HG03558 (cell line): ENCODE data around the gene WNT3A.

ENCODE experiments used
- ATAC-seq: cut with Tn5 transposase; IDR thresholded peaks from one replicate; pipeline ENCODE4 v1.9.1; 2021; ENCODE audit warnings: moderate number of reproducible peaks; ENCODE audit not compliant: unreplicated experiment; ENCODE audit errors: extremely low read depth

WNT3A gene

GRCh38 chr1:228065543-228066347 lies 58.9 kb downstream of the WNT3A start:
- ATAC-seq, result no peak

- no peak for ATAC-seq
Observed at GRCh38 chr1:228066416-228066815, 59.6 kb downstream of the WNT3A start.

- ATAC-seq, result no peak
Observed at GRCh38 chr1:228066891-228067654, 60.3 kb downstream of the WNT3A start.

DNA sequence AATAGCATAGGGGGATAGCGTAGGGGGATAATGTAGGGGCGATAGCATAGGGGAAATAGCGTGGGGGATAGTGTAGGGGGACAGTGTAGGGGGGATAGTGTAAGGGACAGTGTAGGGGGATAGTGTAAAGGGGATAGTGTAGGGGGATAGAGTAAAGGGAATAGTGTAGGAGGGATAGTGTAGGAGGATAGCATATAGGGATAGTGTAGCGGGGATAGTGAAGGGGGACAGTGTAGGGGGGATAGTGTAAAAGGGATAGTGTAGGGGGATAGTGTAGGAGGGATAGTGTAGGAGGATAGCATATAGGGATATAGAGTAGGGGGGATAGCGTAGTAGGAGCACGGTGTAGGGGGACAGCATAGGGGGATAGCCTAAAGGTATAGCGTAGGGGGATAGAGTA lies 61.6 kb downstream of the WNT3A start:
- ATAC-seq, result no peak

- no peak for ATAC-seq
Observed at GRCh38 chr1:228070173-228070572, 63.4 kb downstream of the WNT3A start.

DNA sequence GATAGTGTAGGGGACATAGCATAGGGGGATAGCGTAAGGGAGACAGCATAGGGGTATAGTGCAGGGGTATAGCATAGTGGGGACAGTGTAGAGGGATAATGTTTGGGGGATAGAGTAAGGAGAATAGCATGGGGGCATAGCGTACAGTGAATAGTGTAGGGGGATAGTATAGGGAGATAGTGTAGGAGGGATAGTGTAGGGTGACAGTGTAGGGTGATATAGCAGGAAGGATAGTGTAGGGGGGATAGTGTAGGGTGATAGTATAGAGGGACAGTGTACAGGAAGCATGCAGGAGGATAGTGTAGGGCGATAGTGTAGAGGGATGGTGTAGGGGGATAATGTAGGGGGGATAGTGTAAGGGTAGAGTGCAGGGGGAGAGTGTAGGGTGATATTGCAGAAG lies 64.1 kb downstream of the WNT3A start:
- ATAC-seq, result no peak

DNA sequence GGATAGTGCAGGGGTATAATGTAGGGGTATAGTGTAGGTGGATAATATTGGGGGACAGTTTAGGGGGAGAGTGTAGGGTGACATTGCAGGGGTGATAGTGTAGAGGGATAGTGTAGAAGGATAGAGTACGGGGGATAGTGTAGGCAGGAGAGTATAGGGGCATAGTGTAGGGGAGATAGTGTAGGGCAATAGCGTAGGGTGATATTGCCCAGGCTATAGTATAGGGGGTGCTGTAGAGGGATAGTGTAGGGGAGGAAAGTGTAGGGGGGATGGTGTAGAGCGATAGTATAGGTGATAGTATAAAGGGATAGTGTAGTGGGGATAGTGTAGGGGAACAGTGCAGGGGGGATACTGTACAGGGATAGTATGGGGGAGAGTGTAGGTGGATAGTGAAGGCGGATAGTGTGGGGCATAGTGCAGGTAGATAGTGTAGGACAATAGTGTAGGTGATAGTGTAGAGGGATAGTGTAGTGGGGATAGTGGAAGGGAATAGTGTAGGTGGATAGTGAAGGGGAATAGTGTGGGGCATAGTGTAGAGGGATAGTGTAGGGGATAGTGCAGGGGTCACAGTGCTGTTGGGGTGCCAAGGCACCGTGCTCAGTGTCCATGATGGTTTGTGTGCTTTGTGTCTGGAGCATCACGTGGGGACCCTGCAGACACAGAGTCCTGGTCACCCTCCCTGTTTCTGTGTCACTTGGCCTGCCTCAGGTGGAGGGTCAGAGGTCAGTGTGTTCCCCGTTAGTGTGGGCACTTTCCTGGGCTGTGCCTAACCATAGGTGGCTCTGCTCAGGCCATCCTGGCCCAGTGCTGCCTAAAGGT lies 65.2 kb downstream of the WNT3A start:
- ATAC-seq, result no peak

DNA sequence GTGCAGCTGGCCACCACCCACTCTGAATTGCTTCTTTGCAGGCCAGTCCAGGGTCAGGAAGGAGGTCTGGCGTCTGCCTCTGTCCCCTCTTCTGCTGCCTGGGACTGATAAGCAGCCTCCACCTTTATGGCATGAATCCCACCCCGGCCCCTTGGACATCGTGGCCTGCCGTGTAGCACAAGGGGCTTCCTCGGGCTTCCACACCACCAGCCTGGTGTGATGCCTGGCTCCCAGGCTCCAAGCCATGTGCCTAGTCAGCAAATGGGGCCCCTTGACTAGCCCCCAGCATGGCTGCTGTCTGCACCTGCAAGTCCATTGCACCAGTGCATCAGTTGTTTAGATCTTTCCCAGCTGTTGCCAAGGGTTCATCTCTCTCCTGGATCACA lies 65.9 kb downstream of the WNT3A start:
- ATAC-seq, result no peak

DNA sequence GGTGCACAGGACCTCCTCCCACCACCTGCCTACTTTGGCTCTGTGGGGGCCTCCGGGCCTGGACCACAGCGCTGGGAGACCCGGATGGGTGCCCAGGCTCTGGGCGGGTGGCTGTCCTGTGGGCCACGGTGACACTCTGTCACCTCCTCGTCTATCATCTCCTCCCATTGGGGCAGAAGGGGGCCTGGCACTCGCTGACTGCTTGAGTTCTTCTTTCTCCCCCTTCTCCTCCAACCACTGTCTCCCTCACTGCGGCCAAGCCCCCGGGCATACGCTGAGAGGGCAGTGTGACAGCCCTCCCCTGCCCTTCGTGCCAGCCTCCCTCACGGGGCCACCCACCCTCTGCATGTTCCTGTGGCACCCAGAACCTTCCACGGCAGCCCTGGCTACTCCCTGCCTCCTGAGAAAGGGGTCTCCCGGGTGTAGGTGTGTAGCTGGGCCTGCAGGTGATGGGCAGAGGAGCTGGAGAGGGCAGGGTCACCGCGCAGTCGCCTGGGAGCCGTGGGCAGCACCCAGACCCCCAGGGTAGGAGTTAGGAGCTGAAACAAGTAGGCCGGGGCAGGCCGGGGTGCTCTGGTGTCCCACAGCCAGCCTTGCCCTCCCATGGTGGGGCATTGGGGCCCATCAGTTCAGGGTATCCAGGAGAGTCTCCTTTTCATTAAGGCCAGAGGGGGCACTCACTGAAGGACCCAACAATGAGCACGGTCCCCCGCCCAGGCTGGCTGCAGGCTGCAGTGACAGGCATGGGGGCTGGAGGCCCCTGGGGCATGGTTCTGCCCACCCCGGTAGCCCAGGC lies 66.5 kb downstream of the WNT3A start:
- ATAC-seq, result no peak

DNA sequence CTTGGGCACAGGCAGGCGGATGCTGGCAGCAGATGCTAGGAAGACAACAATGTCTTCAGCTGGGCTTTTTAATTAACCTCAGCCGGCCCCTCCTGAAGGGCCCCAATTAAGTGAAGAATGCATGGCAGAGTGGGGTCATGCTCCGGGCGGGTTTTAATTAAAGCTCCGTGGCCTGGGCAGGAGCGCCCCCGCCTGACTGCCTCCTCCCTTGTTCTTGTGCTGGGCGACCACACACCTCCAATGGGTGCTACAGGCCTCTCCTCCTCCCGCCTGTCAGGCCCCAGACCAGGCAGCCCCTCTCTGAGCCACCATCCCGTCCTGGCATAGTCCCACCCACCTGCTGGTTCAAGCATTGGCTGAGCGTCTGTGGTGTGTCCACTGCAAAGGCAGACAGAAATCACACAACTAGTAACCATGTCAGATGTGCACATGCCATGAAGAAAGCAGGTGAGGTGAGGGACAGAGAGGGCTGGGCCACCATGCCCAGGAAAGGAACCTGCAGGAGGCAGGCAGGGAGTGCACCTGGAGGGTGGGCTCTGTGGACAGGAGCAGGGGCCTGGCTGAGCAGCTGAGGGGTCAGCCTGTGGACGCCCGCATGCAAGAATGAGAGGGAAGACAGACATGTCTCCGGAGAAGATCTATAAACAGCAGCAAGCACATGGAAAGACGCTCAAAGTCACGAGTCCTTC lies 67.2 kb downstream of the WNT3A start:
- no peak for ATAC-seq

DNA sequence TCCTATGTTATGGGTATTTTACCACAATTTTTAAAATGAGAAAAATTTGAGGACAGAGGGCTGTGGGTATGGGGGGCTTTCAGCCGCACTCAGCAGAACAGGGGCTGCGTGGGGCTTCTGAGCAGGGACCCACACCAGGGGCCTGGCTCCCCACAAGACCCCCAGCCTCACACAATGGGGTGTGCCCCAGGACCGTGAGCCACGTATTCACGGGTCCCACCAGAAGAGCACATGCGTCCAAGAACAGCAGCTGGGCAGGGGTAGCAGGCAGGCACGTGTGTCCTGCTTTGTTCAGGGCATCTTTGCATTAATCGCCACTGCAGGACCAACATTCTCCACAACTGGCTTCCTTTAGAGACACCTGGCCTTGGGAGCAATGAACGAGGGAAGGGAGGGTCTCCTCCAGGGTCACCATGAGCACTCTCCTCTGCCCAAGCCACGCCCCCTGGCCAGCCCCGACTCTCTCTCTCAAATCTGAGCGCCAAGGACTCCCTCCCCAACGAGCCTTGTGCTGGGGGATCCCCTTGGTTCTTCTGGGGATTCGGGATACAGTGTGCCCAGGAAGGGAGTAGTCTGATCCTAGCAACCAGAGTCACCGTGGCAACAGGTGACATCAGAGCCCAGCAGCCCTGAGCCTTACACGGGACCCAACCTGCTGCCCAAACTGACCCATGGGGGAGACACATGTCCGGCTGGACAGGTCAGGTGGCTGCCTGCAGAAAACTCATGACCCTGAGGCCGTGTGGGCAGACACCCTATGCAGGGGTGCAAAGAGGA lies 68.3 kb downstream of the WNT3A start:
- no peak for ATAC-seq

DNA sequence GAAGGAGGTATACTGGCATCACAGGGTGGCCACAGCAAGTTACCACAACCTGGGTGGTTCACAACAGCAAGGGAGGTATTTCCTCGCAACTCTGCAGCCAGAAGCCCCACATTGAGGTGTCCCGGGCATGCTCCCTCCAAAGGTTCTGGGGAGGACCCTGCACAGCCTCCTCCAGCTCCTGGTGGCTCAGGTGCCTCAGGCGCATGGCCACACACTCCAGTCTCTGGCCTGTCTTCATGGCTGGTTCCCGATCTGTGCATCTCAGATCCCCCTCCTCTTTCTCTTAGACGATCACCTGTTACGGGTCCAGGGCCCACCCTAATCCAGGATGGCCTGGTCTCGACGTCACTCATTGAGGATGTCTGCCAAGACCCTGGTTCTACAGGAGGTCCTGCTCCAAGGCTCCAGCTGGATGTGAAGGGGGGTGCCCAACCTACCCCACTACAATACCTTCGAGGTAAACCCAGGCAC lies 69.0 kb downstream of the WNT3A start:
- no peak for ATAC-seq

GRCh38 chr1:228076796-228077430 lies 70.1 kb downstream of the WNT3A start:
- no peak for ATAC-seq

DNA sequence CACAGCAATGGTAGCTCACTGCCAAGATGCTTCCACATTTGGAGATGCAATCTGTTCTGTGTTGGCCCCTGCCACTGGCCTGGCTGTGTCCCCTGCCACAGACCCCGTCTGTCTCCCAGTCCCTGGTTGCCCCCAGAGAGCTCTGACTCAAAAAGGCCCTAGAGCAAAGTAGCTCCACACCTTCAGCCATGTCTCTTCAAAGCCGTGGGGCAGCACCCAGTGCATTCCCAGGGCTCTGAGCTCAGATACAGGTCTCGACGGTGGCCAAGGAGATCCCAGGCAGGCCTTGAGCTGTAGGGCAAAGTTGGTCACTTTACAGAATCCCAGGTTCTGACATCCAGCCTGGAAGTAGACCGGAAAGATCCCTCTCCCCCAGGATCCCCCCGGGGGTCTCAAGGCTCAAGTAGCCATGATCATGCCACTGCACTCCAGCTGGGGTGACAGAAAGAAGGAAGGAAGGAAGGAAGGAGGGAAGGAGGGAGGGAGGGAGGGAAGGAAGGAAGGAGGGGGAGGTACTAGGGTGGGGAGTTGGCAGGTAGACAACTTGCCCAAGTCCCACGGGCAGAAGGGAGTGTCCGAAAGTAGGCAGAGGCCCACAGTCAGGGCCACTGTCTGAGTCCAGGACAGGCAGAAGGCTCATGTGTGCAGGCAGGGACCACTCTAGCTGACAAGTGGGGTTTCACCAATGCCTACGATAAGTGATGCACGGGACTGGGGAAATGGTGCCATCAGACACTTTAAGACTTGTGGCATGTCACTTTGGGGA lies 71.0 kb downstream of the WNT3A start:
- ATAC-seq, result no peak

- ATAC-seq, result no peak
Observed at GRCh38 chr1:228079013-228079412, 72.2 kb downstream of the WNT3A start.

- no peak for ATAC-seq
Observed at GRCh38 chr1:228079601-228080263, 72.9 kb downstream of the WNT3A start.

DNA sequence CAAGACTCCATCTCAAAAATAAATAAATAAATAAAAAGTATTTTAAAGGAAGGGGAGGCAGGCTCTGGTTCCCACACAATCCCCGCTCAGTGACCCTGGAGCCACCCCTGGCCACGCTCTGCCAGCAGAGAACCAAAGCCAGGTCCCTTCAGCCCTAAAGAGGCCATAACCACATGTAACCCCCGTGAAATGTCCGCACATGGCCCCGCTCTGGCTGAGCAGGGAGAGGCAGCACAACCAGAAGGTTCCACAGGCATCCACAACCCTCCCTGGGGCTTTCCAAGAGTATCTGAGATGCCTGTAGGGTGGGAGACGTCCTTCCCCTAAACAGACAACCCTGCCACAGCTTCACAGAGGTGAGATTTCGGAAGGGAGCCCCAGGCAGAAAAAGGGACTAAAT lies 74.3 kb downstream of the WNT3A start:
- no peak for ATAC-seq
